ENCODE data around the gene CEP112. TPM values are rescaled to one million over a fixed set of nuclear protein-coding genes. Genes with fewer than 3 reads are reported as not detected.

Gene CEP112
- total RNA-seq (10 to 100 TPM; 24.2 to 32.9 TPM), polyA plus RNA-seq (10 to 100 TPM in 1 of 2 donors, 1 to 10 TPM in 1; 5.9 to 13.4 TPM)
- long read RNA-seq, donor 1, result 0 reads
- long read RNA-seq, donor 2, result 0 reads
- long read RNA-seq, donor 3, result 0 reads
- long read RNA-seq, donor 4, result 0 reads
- long read RNA-seq, donor 5, result 0 reads

GRCh38 chr17:66191593-66192377 lies at the start of gene CEP112:
Gene CEP112 (minus strand): TSS chr17:66192133.
- ATAC-seq (ENCODE audit: insufficient read depth, low FRiP score), result peak; percentile 84
- no peaks in the 10 kb centered on the region for H3K27me3 ChIP-seq (ENCODE audit: control insufficient read depth in 3 of 3, insufficient read depth in 3 of 3, low read length in 2 of 3)
- no peaks in the 10 kb centered on the region for H3K9me3 ChIP-seq (ENCODE audit: control insufficient read depth in 4 of 4, insufficient read depth in 3 of 4, low read length in 3 of 4)
- peak within 1 kb of the TSS; percentile 68 for H3K4me3 ChIP-seq
- no peak for TF ChIP-seq CTCF (IDR thresholded peaks at IDR 0.05; ENCODE audit: control extremely low read depth, extremely low read depth)
- peak within 1 kb of the TSS; percentile 62 to 76 for H3K27ac ChIP-seq (ENCODE audit: low read depth in 1 of 2, low read length in 1 of 2)
- peak within 1 kb of the TSS; percentile 32 to 49 for H3K9ac ChIP-seq (ENCODE audit: insufficient read depth in 1 of 2, low read length in 2 of 2)
- DNase-seq, result peak; percentile 91 to 95 (median 95)
- peaks cover 0 to 14% (median 0%) of the 10 kb centered on the region in 5 donors for H3K4me1 ChIP-seq (ENCODE audit: control insufficient read depth in 5 of 5, insufficient read depth in 5 of 5, low read length in 5 of 5)
- WGBS, 2 donors, result 0 to 1% methylated on average over 78 to 83 of the region's 83 CpGs
- peaks cover 0 to 4% (median 0%) of the 10 kb centered on the region in 4 donors for H3K36me3 ChIP-seq (ENCODE audit: control insufficient read depth in 4 of 4, insufficient read depth in 4 of 4, low read length in 4 of 4)

GRCh38 chr17:66240630-66241029 lies 48.7 kb upstream of the CEP112 start:
- H3K27me3 ChIP-seq (ENCODE audit: control insufficient read depth in 3 of 3, insufficient read depth in 3 of 3, low read length in 2 of 3), result no peaks in the 10 kb centered on the region

GRCh38 chr17:66240013-66240412 lies 48.1 kb upstream of the CEP112 start:
- ATAC-seq (ENCODE audit: insufficient read depth, low FRiP score), result no peak
- Histone ChIP-seq H3K36me3 (ENCODE audit: control insufficient read depth in 4 of 4, insufficient read depth in 4 of 4, low read length in 4 of 4) (no peaks in the 10 kb centered on the region), H3K27ac (ENCODE audit: low read depth in 1 of 2, low read length in 1 of 2) (no peak overlapping the region), H3K27me3 (ENCODE audit: control insufficient read depth in 3 of 3, insufficient read depth in 3 of 3, low read length in 2 of 3) (no peaks in the 10 kb centered on the region), H3K4me3 (no peak overlapping the region), H3K9me3 (ENCODE audit: control insufficient read depth in 4 of 4, insufficient read depth in 3 of 4, low read length in 3 of 4) (no peaks in the 10 kb centered on the region), H3K9ac (ENCODE audit: insufficient read depth in 1 of 2, low read length in 2 of 2) (no peak overlapping the region), H3K4me1 (ENCODE audit: control insufficient read depth in 5 of 5, insufficient read depth in 5 of 5, low read length in 5 of 5) (peaks cover 0 to 2% (median 0%) of the 10 kb centered on the region in 5 donors)
- WGBS, 2 donors, result 90 to 94% methylated on average over 6 of the region's 6 CpGs
- no peak for DNase-seq
- TF ChIP-seq CTCF (IDR thresholded peaks at IDR 0.05; ENCODE audit: control extremely low read depth, extremely low read depth), result no peak

More at GRCh38 chr17:66240630-66241029, 48.7 kb upstream of the CEP112 start:
- no peak for DNase-seq
- H3K4me3 ChIP-seq, result no peak overlapping the region
- WGBS, 2 donors, result 59 to 64% methylated on average over 3 of the region's 3 CpGs
- H3K27ac ChIP-seq (ENCODE audit: low read depth in 1 of 2, low read length in 1 of 2), result no peak overlapping the region
- H3K4me1 ChIP-seq (ENCODE audit: control insufficient read depth in 5 of 5, insufficient read depth in 5 of 5, low read length in 5 of 5), result peaks cover 0 to 2% (median 0%) of the 10 kb centered on the region in 5 donors
- H3K36me3 ChIP-seq (ENCODE audit: control insufficient read depth in 4 of 4, insufficient read depth in 4 of 4, low read length in 4 of 4), result no peaks in the 10 kb centered on the region
- ATAC-seq (ENCODE audit: insufficient read depth, low FRiP score), result no peak
- no peaks in the 10 kb centered on the region for H3K9me3 ChIP-seq (ENCODE audit: control insufficient read depth in 4 of 4, insufficient read depth in 3 of 4, low read length in 3 of 4)
- H3K9ac ChIP-seq (ENCODE audit: insufficient read depth in 1 of 2, low read length in 2 of 2), result no peak overlapping the region
- TF ChIP-seq CTCF (IDR thresholded peaks at IDR 0.05; ENCODE audit: control extremely low read depth, extremely low read depth), result no peak

Measured in lung (tissue), 16 donors.